HFFc6 (cell line): Measurements from ENCODE around the gene TMEM109. TPM values are rescaled to one million over a fixed set of nuclear protein-coding genes. Genes with fewer than 3 reads are reported as not detected.
A peak's percentile ranks its signal among the peaks of the same experiment; 100 is the strongest.

Experiments
- DNase-seq: peaks from one replicate; pipeline ENCODE4 v3.0.0-alpha.2; 2018
- H3K27ac Mint-ChIP-seq: 2 replicates; pipeline ENCODE4 v1.8.0; 2020; ENCODE audit warnings: mild to moderate bottlenecking, mixed read lengths
- H3K27me3 Mint-ChIP-seq: 2 replicates; pipeline ENCODE4 v1.8.0; 2021; ENCODE audit warnings: mild to moderate bottlenecking, moderate library complexity, mixed read lengths; ENCODE audit not compliant: insufficient read depth
- H3K36me3 Mint-ChIP-seq: 2 replicates; pipeline ENCODE4 v1.8.0; 2021; ENCODE audit warnings: low read depth, mixed read lengths
- H3K4me1 Mint-ChIP-seq: 2 replicates; pipeline ENCODE4 v1.8.0; 2020; ENCODE audit warnings: low read depth, mixed read lengths
- H3K4me3 Mint-ChIP-seq: 2 replicates; pipeline ENCODE4 v1.8.0; 2020; ENCODE audit warnings: mild to moderate bottlenecking, moderate library complexity, mixed read lengths
- H3K9me3 Mint-ChIP-seq: 2 replicates; pipeline ENCODE4 v1.8.0; 2020; ENCODE audit warnings: mild to moderate bottlenecking, mixed read lengths
- CTCF ChIP-seq: fragments of 200-600 bp; sonication (generic); IDR thresholded peaks from 2 replicates; pipeline ENCODE4 v1.5.0; 2021; ENCODE audit warnings: antibody characterized with exemption, mild to moderate bottlenecking
- total RNA-seq, 6 experiments: library from RNA; stranded (reverse); fragmentation: NEBNext Ultra II Directional; extraction: Animal tissue kit (Norgen Biotek cat#: 25700); gene quantifications; 2 replicates in 1 of 6; 3 replicates in 5 of 6; pipeline ENCODE4 v1.2.3, GENCODE V29; 2021

The TMEM109 gene
- total RNA-seq, 6 experiments from 2014 or later = 74.6 to 101 (median 92.5) TPM

GRCh38 chr11:60952742-60953170 lies 38.8 kb downstream of the TMEM109 start:
- TF ChIP-seq CTCF = no peak
- H3K4me3 Mint-ChIP-seq = peak overlapping the region; percentile 90
- H3K27me3 Mint-ChIP-seq = peaks cover 6% of the 10 kb centered on the region
- H3K9me3 Mint-ChIP-seq = no peaks in the 10 kb centered on the region
- no peaks in the 10 kb centered on the region for H3K36me3 Mint-ChIP-seq
- peak overlapping the region; percentile 82 for H3K27ac Mint-ChIP-seq
- no peak for DNase-seq
- peaks cover 29% of the 10 kb centered on the region for H3K4me1 Mint-ChIP-seq

GRCh38 chr11:60953781-60954180 lies 39.8 kb downstream of the TMEM109 start:
- no peak for DNase-seq
- Mint-ChIP-seq H3K36me3 (no peaks in the 10 kb centered on the region), H3K9me3 (no peaks in the 10 kb centered on the region), H3K4me1 (peaks cover 35% of the 10 kb centered on the region), H3K27me3 (peaks cover 6% of the 10 kb centered on the region), H3K27ac (no peak overlapping the region; the same call in 1 of the 2 replicates), H3K4me3 (no peak overlapping the region)
- no peak for TF ChIP-seq CTCF

- DNase-seq = no peak
- no peak for TF ChIP-seq CTCF
- H3K4me1 Mint-ChIP-seq = peaks cover 41% of the 10 kb centered on the region
- H3K9me3 Mint-ChIP-seq = no peaks in the 10 kb centered on the region
- H3K36me3 Mint-ChIP-seq = no peaks in the 10 kb centered on the region
- peaks cover 7% of the 10 kb centered on the region for H3K27me3 Mint-ChIP-seq
- no peak overlapping the region for H3K4me3 Mint-ChIP-seq
- no peak overlapping the region for H3K27ac Mint-ChIP-seq
Measured at GRCh38 chr11:60954421-60954820, 40.5 kb downstream of the TMEM109 start.

- Mint-ChIP-seq H3K4me1 (peaks cover 50% of the 10 kb centered on the region), H3K36me3 (no peaks in the 10 kb centered on the region), H3K4me3 (no peak overlapping the region), H3K9me3 (no peaks in the 10 kb centered on the region), H3K27me3 (peaks cover 15% of the 10 kb centered on the region), H3K27ac (no peak overlapping the region)
- DNase-seq = no peak
- no peak for TF ChIP-seq CTCF
Measured at GRCh38 chr11:60955571-60955970, 41.6 kb downstream of the TMEM109 start.

- H3K4me3 Mint-ChIP-seq = no peak overlapping the region
- peaks cover 15% of the 10 kb centered on the region for H3K27me3 Mint-ChIP-seq
- DNase-seq = peak; percentile 28
- no peaks in the 10 kb centered on the region for H3K9me3 Mint-ChIP-seq
- H3K4me1 Mint-ChIP-seq = peaks cover 48% of the 10 kb centered on the region
- peak overlapping the region; percentile 13; the same call in 1 of the 2 replicates for H3K27ac Mint-ChIP-seq
- TF ChIP-seq CTCF = no peak
- H3K36me3 Mint-ChIP-seq = no peaks in the 10 kb centered on the region
Measured at GRCh38 chr11:60957188-60957587, 43.2 kb downstream of the TMEM109 start.

- TF ChIP-seq CTCF = no peak
- peaks cover 33% of the 10 kb centered on the region for H3K4me1 Mint-ChIP-seq
- no peak overlapping the region for H3K27ac Mint-ChIP-seq
- H3K36me3 Mint-ChIP-seq = no peaks in the 10 kb centered on the region
- H3K27me3 Mint-ChIP-seq = peaks cover 15% of the 10 kb centered on the region
- no peaks in the 10 kb centered on the region for H3K9me3 Mint-ChIP-seq
- no peak overlapping the region for H3K4me3 Mint-ChIP-seq
- peak; percentile 44 for DNase-seq
Measured at GRCh38 chr11:60959431-60959830, 45.5 kb downstream of the TMEM109 start.
